Activated CD8-positive, alpha-beta memory T cell treated with anti-CD3 and anti-CD28 coated beads, Interleukin-2, amount 10 ng/mL, durations not matched to agents 7 days and 5 days (primary cell): Measurements from ENCODE around the gene AGAP1. TPM values are rescaled to one million over a fixed set of nuclear protein-coding genes. Genes with fewer than 3 reads are reported as not detected.

Source experiments
- ATAC-seq: fragments of 150-1000 bp; cut with Tn5 transposase; one replicate; pipeline ENCODE4 v1.10.0; 2021; ENCODE audit warnings: moderate library complexity
- CTCF ChIA-PET: fragments of 350-600 bp; sonication (Branson Sonifier 250); formaldehyde crosslinking; loops from one replicate; lab custom pipeline; 2021; ENCODE audit warnings: antibody characterized with exemption; lab: Charles Lee
- DNase-seq: peaks from one replicate; pipeline ENCODE4 v3.0.0-alpha.2; 2020
- H3K27ac Mint-ChIP-seq: one replicate; pipeline ENCODE4 v1.8.0; 2021; ENCODE audit warnings: mild to moderate bottlenecking, mixed read lengths
- H3K27me3 Mint-ChIP-seq: one replicate; pipeline ENCODE4 v1.8.0; 2021; ENCODE audit warnings: mixed read lengths
- H3K36me3 Mint-ChIP-seq: one replicate; pipeline ENCODE4 v1.8.0; 2021; ENCODE audit warnings: mild to moderate bottlenecking, mixed read lengths
- H3K4me1 Mint-ChIP-seq: one replicate; pipeline ENCODE4 v1.8.0; 2021; ENCODE audit warnings: mixed read lengths
- H3K4me3 Mint-ChIP-seq: one replicate; pipeline ENCODE4 v1.8.0; 2021; ENCODE audit warnings: mild to moderate bottlenecking, moderate library complexity, mixed read lengths
- H3K9me3 Mint-ChIP-seq: one replicate; pipeline ENCODE4 v1.8.0; 2022; ENCODE audit warnings: low read depth, mixed read lengths
- total RNA-seq, 2 experiments: library from RNA; stranded (reverse); gene quantifications; one replicate each; pipeline ENCODE4 v1.2.3, GENCODE V29; 2021

AGAP1 gene
- total RNA-seq, 2 experiments from 2014 or later: 0.75 to 1.8 TPM

- no peak for ATAC-seq
- Mint-ChIP-seq H3K4me3 (no peak overlapping the region), H3K9me3 (no peaks in the 10 kb centered on the region), H3K27me3 (peaks cover 34% of the 10 kb centered on the region), H3K27ac (no peak overlapping the region), H3K36me3 (peaks cover 2% of the 10 kb centered on the region), H3K4me1 (peaks cover under 1% of the 10 kb centered on the region)
- DNase-seq: no peak
- CTCF ChIA-PET: no interaction called here
These were observed 180.3 kb downstream of the AGAP1 start for GRCh38 chr2:235674146-235674545.

DNA sequence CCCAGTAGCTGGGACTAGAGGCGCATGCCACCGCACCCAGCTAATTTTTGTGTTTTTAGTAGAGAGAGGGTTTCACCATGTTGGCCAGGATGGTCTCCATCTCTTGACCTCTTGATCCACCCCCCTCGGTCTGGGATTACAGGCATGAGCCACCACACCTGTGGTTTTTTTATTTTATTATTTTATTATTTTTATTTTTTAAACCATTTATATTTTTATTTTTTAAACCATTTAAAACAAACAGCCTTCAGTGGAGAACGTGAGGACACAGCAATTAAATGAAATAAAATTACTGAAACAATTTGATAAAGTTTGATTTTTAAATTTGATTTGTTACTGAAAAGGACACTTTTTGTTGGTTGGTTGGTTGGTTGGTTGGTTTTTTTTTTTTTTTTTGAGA lies 181.0 kb downstream of the AGAP1 start:
- CTCF ChIA-PET: no interaction called here
- peaks cover 33% of the 10 kb centered on the region for H3K27me3 Mint-ChIP-seq

GRCh38 chr2:235675678-235676535 lies 182.1 kb downstream of the AGAP1 start:
- H3K4me3 Mint-ChIP-seq: no peak overlapping the region
- H3K27ac Mint-ChIP-seq: no peak overlapping the region
- CTCF ChIA-PET: no interaction called here
- H3K9me3 Mint-ChIP-seq: no peaks in the 10 kb centered on the region
- H3K4me1 Mint-ChIP-seq: no peaks in the 10 kb centered on the region
- DNase-seq (no peak), ATAC-seq (no peak)
- peaks cover 2% of the 10 kb centered on the region for H3K36me3 Mint-ChIP-seq
- H3K27me3 Mint-ChIP-seq: peaks cover 33% of the 10 kb centered on the region

More for the DNA sequence above, 181.0 kb downstream of the AGAP1 start:
- DNase-seq: no peak
- H3K36me3 Mint-ChIP-seq: peaks cover 2% of the 10 kb centered on the region
- H3K4me1 Mint-ChIP-seq: no peaks in the 10 kb centered on the region
- H3K27ac Mint-ChIP-seq: no peak overlapping the region
- no peaks in the 10 kb centered on the region for H3K9me3 Mint-ChIP-seq
- no peak for ATAC-seq
- H3K4me3 Mint-ChIP-seq: no peak overlapping the region

DNA sequence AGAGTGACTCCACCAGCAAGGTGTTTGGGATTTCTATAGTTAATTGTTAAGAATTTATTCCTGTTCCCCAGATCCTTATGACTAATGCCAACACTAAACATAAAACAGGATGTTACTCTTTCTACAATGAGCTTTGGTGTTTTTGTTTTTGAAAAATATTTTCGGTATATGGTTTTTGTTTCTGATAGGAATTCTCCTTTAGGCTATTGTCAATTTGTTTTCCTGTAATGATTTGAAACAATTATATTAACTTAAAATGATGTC lies 182.6 kb downstream of the AGAP1 start:
- H3K4me3 Mint-ChIP-seq: no peak overlapping the region
- H3K27me3 Mint-ChIP-seq: peaks cover 30% of the 10 kb centered on the region
- H3K27ac Mint-ChIP-seq: no peak overlapping the region
- H3K4me1 Mint-ChIP-seq: no peaks in the 10 kb centered on the region
- no peaks in the 10 kb centered on the region for H3K9me3 Mint-ChIP-seq
- H3K36me3 Mint-ChIP-seq: peaks cover under 1% of the 10 kb centered on the region
- ATAC-seq (no peak), DNase-seq (no peak)
- CTCF ChIA-PET: no interaction called here

- CTCF ChIA-PET: no interaction called here
- no peak for DNase-seq
These were observed 183.5 kb downstream of the AGAP1 start for GRCh38 chr2:235677276-235677788.

DNA sequence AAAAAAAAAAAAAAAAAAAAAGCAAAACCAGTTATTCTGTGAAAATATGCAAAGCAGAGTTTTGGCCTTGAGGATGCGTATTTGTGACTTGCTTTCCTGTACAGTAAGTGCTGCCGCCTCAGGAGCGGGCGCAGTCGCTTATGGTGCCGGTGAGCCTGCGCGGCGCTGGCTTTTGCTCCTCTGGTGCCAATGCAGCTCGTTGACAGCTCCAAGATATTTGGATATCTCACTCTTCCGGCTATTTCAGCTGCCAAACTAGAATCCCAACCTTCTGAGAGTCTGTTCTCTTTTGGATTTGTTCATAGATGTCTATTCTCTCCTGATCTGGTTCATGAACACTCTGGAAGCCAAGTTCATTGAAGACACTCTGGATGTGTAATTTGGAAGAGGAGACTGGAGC lies 184.1 kb downstream of the AGAP1 start:
- Mint-ChIP-seq H3K36me3 (no peaks in the 10 kb centered on the region), H3K27ac (no peak overlapping the region)

More at GRCh38 chr2:235677276-235677788, 183.5 kb downstream of the AGAP1 start:
- no peak for ATAC-seq
- Mint-ChIP-seq H3K27me3 (peaks cover 22% of the 10 kb centered on the region), H3K9me3 (no peaks in the 10 kb centered on the region), H3K4me3 (no peak overlapping the region), H3K4me1 (no peaks in the 10 kb centered on the region), H3K27ac (no peak overlapping the region), H3K36me3 (no peaks in the 10 kb centered on the region)

GRCh38 chr2:235678712-235679111 lies 184.9 kb downstream of the AGAP1 start:
- H3K4me3 Mint-ChIP-seq: no peak overlapping the region
- H3K27ac Mint-ChIP-seq: no peak overlapping the region
- ATAC-seq (no peak), DNase-seq (no peak)
- H3K4me1 Mint-ChIP-seq: no peaks in the 10 kb centered on the region
- CTCF ChIA-PET: no interaction called here
- H3K36me3 Mint-ChIP-seq: no peaks in the 10 kb centered on the region
- H3K27me3 Mint-ChIP-seq: peaks cover 10% of the 10 kb centered on the region
- H3K9me3 Mint-ChIP-seq: no peaks in the 10 kb centered on the region

More for the DNA sequence above, 184.1 kb downstream of the AGAP1 start:
- DNase-seq (no peak), ATAC-seq (no peak)
- H3K27me3 Mint-ChIP-seq: peaks cover 16% of the 10 kb centered on the region
- no peaks in the 10 kb centered on the region for H3K9me3 Mint-ChIP-seq
- H3K4me3 Mint-ChIP-seq: no peak overlapping the region
- CTCF ChIA-PET: no interaction called here
- H3K4me1 Mint-ChIP-seq: no peaks in the 10 kb centered on the region

DNA sequence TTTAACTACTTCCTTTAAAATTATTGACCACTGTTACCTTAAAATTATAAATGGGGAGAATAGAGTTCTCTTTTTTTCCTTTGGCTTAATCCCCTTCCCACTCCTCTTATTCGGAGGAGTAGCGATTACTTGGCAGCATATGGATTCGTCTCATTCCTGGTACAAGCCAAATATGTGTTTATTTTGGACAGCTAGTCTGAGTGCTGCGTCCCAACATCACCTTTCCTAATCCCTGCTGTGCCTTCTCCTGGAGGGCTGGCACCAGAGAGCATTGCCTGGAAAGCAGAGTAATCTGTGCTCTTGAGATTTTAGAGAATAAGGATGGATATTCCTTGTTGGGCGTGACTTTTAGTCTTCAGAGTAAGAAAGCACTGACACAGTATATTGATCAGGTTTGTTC lies 185.6 kb downstream of the AGAP1 start:
- H3K27me3 Mint-ChIP-seq: peaks cover 5% of the 10 kb centered on the region
- no peak overlapping the region for H3K4me3 Mint-ChIP-seq
- DNase-seq: no peak
- no peaks in the 10 kb centered on the region for H3K36me3 Mint-ChIP-seq
- CTCF ChIA-PET: no interaction called here
- H3K9me3 Mint-ChIP-seq: no peaks in the 10 kb centered on the region
- H3K27ac Mint-ChIP-seq: no peak overlapping the region
- ATAC-seq: no peak
- H3K4me1 Mint-ChIP-seq: no peaks in the 10 kb centered on the region

GRCh38 chr2:235685024-235685721 lies 191.3 kb downstream of the AGAP1 start:
- Mint-ChIP-seq H3K4me3 (no peak overlapping the region), H3K4me1 (peaks cover 7% of the 10 kb centered on the region), H3K27ac (no peak overlapping the region), H3K27me3 (no peaks in the 10 kb centered on the region), H3K36me3 (no peaks in the 10 kb centered on the region), H3K9me3 (no peaks in the 10 kb centered on the region)
- DNase-seq (no peak), ATAC-seq (no peak)
- CTCF ChIA-PET: no interaction called here

DNA sequence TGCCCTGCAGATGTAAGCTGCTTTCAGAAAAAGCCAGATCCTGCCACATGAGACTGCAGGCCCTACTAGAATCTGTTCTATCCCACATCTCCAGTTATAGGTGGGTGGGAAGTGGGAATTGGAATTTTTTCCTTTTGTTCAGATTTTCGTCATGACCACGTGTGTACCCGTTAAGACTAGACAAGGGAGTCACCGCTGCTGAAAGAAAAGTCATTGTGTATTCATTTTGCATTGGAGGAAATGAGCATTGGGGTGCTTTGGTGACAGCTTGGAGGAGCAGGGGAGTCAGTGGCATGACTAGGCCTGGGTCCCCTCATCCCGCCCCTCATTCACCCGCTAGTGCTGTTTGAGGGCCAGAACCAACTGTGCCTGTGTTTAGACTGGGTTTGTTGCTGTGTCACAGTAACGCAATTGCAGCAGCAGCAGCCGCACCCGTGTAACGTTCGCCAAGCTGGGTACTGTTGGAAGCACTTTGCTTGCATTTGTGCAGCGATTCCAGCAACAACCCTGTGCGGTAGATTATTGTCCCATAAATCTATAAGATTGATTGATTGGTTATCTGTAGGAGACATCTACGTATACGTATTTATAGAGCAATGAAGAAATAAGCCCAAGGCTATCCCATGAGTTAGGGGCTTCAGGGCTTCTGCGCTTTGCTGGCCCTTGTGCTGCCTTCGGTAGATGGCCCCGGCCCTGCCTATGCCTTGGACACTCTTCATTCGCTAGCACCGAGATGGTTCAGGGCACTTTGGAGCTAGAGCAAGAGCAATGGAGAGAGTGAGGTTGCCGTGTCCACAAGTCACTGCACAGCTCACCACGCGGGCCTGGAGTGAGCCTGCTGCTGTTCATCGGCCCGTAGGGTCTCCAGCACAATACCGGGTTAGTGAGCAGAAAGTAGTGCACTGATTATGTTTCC lies 194.9 kb downstream of the AGAP1 start:
- H3K27me3 Mint-ChIP-seq: no peaks in the 10 kb centered on the region
- no peaks in the 10 kb centered on the region for H3K36me3 Mint-ChIP-seq
- CTCF ChIA-PET: no interaction called here
- no peak overlapping the region for H3K4me3 Mint-ChIP-seq
- DNase-seq: no peak
- H3K4me1 Mint-ChIP-seq: peaks cover 7% of the 10 kb centered on the region
- no peaks in the 10 kb centered on the region for H3K9me3 Mint-ChIP-seq
- no peak for ATAC-seq
- no peak overlapping the region for H3K27ac Mint-ChIP-seq

- H3K4me3 Mint-ChIP-seq: no peak overlapping the region
- H3K36me3 Mint-ChIP-seq: no peaks in the 10 kb centered on the region
- no peaks in the 10 kb centered on the region for H3K27me3 Mint-ChIP-seq
- CTCF ChIA-PET: no interaction called here
- no peak for ATAC-seq
- H3K27ac Mint-ChIP-seq: no peak overlapping the region
- H3K9me3 Mint-ChIP-seq: no peaks in the 10 kb centered on the region
- H3K4me1 Mint-ChIP-seq: peaks cover 7% of the 10 kb centered on the region
- no peak for DNase-seq
These were observed 195.6 kb downstream of the AGAP1 start for GRCh38 chr2:235689427-235689853.

GRCh38 chr2:235690082-235690808 lies 196.4 kb downstream of the AGAP1 start:
- CTCF ChIA-PET: no interaction called here
- no peak for DNase-seq
- no peaks in the 10 kb centered on the region for H3K9me3 Mint-ChIP-seq
- no peak overlapping the region for H3K27ac Mint-ChIP-seq
- H3K27me3 Mint-ChIP-seq: no peaks in the 10 kb centered on the region
- peaks cover 1% of the 10 kb centered on the region for H3K4me1 Mint-ChIP-seq
- H3K4me3 Mint-ChIP-seq: no peak overlapping the region
- no peak for ATAC-seq
- H3K36me3 Mint-ChIP-seq: no peaks in the 10 kb centered on the region
